ENCODE measurements around the gene OR6B2. TPM values are rescaled to one million over a fixed set of nuclear protein-coding genes. Genes with fewer than 3 reads are reported as not detected.

The OR6B2 gene
- total RNA-seq (2022; extraction: Qiagen RNA extraction): not detected in 5 replicates

GRCh38 chr2:240030379-240031094 lies at the start of gene OR6B2:
TSS of gene OR6B2 (minus strand) at chr2:240030429. CDS start at chr2:240030429, 0 bp downstream.

DNA sequence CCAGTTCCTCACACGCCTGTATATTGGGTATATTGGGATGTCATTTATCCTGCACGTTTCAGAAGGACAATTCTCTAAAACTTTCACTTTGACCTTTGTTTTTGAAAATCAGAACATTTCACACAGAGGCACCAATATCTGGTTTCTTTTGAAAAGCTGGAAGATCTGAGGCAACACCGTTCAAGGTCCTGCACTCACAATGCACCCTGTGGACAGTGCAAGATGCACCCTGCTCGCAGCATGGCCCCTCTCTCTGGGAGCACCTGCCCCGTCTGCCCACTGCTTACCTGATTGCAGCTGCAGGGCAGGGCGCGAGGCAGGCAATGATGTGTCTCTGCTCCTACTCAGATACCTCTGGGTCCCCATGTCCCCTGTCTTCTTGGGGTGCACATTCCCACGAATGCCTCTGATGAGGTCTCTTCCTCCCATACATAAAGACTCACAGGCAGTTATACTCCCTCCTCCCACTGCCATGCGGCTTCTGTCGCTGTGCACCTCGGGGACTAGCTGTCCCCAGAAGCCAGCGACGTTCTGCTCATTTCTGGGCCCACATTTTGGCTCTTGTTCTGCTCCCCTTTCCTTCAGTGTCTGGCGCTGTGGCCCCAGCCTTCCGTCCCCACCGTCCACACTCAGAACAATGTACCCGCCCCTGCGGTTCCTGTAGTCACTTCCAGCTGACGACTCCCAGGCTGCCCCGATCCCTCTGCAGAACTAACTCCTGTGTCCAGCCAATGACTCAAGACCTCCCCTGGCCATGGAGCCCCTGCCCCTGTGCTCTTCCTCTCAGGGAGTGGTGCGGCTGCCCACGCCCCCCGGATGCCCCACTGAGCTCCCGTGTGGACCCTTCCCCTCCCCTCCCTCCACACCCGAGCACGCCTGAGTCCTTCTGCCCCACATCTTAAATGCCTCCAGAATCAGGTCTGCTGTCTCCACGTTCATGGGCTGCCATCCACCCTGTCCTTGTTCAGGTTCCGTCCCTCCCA lies 23.2 kb upstream of the OR6B2 start, which contains the start of gene OR6B3:
Gene OR6B3 (minus strand): TSS at position 349 of the 983 bp plus-strand sequence.

Other genes with a start within 250 kb of the OR6B2 start
- gene NDUFA10, start 5.1 kb downstream of the OR6B2 start, total RNA-seq (2022; extraction: Qiagen RNA extraction): 118 to 162 TPM (median 133 TPM) in 5 replicates
- gene OR6B3, start 23.1 kb upstream of the OR6B2 start, total RNA-seq (2022; extraction: Qiagen RNA extraction): not detected in 5 replicates
- gene COPS9, start 105.9 kb upstream of the OR6B2 start, total RNA-seq (2022; extraction: Qiagen RNA extraction): 233 to 304 TPM (median 295 TPM) in 5 replicates
- not detected in 5 replicates for gene OTOS, start 110.2 kb upstream of the OR6B2 start, total RNA-seq (2022; extraction: Qiagen RNA extraction)

All from A549 treated with Mapracorat at 1 μM for 4 hours (cell line).